ENCODE results near the gene LYPD6B.

LYPD6B gene

GRCh38 chr2:149167941-149168340, 129.4 kb downstream of the LYPD6B start:
- no peak for TF ChIP-seq CTCF (IDR thresholded peaks at IDR 0.05)
- Mint-ChIP-seq H3K27me3 (ENCODE audit: low read depth, poor library complexity) (no peaks in the 10 kb centered on the region), H3K27ac (peak overlapping the region; percentile 98), H3K4me1 (peaks cover 64% of the 10 kb centered on the region), H3K9me3 (peaks cover 10% of the 10 kb centered on the region), H3K36me3 (ENCODE audit: low read depth) (peaks cover 11% of the 10 kb centered on the region), H3K4me3 (no peak overlapping the region)
- DNase-seq: no peak

GRCh38 chr2:149169656-149170055, 131.2 kb downstream of the LYPD6B start:
- peaks cover 52% of the 10 kb centered on the region for H3K4me1 Mint-ChIP-seq
- H3K4me3 Mint-ChIP-seq: no peak overlapping the region
- H3K27me3 Mint-ChIP-seq (ENCODE audit: low read depth, poor library complexity): no peaks in the 10 kb centered on the region
- TF ChIP-seq CTCF (IDR thresholded peaks at IDR 0.05): no peak
- DNase-seq: no peak
- H3K27ac Mint-ChIP-seq: no peak overlapping the region
- peaks cover 11% of the 10 kb centered on the region for H3K36me3 Mint-ChIP-seq (ENCODE audit: low read depth)
- peaks cover 10% of the 10 kb centered on the region for H3K9me3 Mint-ChIP-seq

- no peak overlapping the region for H3K4me3 Mint-ChIP-seq
- peaks cover 11% of the 10 kb centered on the region for H3K36me3 Mint-ChIP-seq (ENCODE audit: low read depth)
- H3K9me3 Mint-ChIP-seq: peaks cover 10% of the 10 kb centered on the region
- DNase-seq: no peak
- no peak for TF ChIP-seq CTCF (IDR thresholded peaks at IDR 0.05)
- no peak overlapping the region for H3K27ac Mint-ChIP-seq
- H3K4me1 Mint-ChIP-seq: peaks cover 52% of the 10 kb centered on the region
- no peaks in the 10 kb centered on the region for H3K27me3 Mint-ChIP-seq (ENCODE audit: low read depth, poor library complexity)
Measured at GRCh38 chr2:149170156-149170555, 131.7 kb downstream of the LYPD6B start.

- H3K27ac Mint-ChIP-seq: no peak overlapping the region
- H3K9me3 Mint-ChIP-seq: peaks cover 10% of the 10 kb centered on the region
- no peak overlapping the region for H3K4me3 Mint-ChIP-seq
- H3K27me3 Mint-ChIP-seq (ENCODE audit: low read depth, poor library complexity): no peaks in the 10 kb centered on the region
- peaks cover 52% of the 10 kb centered on the region for H3K4me1 Mint-ChIP-seq
- TF ChIP-seq CTCF (IDR thresholded peaks at IDR 0.05): no peak
- peaks cover 11% of the 10 kb centered on the region for H3K36me3 Mint-ChIP-seq (ENCODE audit: low read depth)
- no peak for DNase-seq
Measured at GRCh38 chr2:149170911-149171310, 132.4 kb downstream of the LYPD6B start.

GRCh38 chr2:149173220-149173619, 134.7 kb downstream of the LYPD6B start:
- TF ChIP-seq CTCF (IDR thresholded peaks at IDR 0.05): no peak
- peaks cover 11% of the 10 kb centered on the region for H3K36me3 Mint-ChIP-seq (ENCODE audit: low read depth)
- H3K4me1 Mint-ChIP-seq: peaks cover 49% of the 10 kb centered on the region
- no peak overlapping the region for H3K4me3 Mint-ChIP-seq
- no peak overlapping the region for H3K27ac Mint-ChIP-seq
- peaks cover 2% of the 10 kb centered on the region for H3K27me3 Mint-ChIP-seq (ENCODE audit: low read depth, poor library complexity)
- peaks cover 10% of the 10 kb centered on the region for H3K9me3 Mint-ChIP-seq
- DNase-seq: no peak

GRCh38 chr2:149175956-149176355, 137.5 kb downstream of the LYPD6B start:
- Mint-ChIP-seq H3K27ac (no peak overlapping the region), H3K9me3 (peaks cover 10% of the 10 kb centered on the region), H3K27me3 (ENCODE audit: low read depth, poor library complexity) (peaks cover 2% of the 10 kb centered on the region), H3K4me1 (peaks cover 50% of the 10 kb centered on the region), H3K36me3 (ENCODE audit: low read depth) (peaks cover 11% of the 10 kb centered on the region), H3K4me3 (no peak overlapping the region)
- no peak for TF ChIP-seq CTCF (IDR thresholded peaks at IDR 0.05)
- no peak for DNase-seq
